Measurements from ENCODE around the gene MAGEA4.
"Not testable (repeated sequence)": the region's sequence is repeated elsewhere in the genome, so short reads cannot be mapped to it uniquely, and the experiment has no call there.

The MAGEA4 gene

DNA sequence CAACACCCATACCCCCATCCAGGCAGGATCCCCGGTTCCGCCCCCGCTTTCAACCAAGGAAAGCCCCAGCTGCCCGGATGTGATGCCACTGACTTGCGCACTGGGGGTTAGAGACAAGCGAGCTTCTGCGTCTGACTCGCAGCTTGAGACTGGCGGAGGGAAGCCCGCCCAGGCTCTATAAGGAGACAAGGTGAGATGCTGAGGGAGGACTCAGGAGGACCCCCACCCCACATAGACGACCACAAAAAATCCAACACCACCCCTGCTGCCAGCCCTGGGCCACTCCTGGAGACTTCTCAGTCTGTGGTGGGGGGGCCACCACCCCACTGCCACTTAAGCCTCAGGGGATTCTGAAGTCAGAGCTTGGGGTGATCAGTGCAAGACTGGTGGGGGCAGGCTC lies at the start of gene MAGEA4:
TSS of gene MAGEA4 (plus strand) at position 110 of the 400 bp plus-strand sequence. CDS start 10,776 bp downstream, outside the sequence.
- FAIRE-seq (no peak), DNase-seq (ENCODE audit: insufficient read length, low spot score) (no peak)

GRCh38 chrX:151870602-151871001 lies 42.1 kb upstream of the MAGEA4 start:
- FAIRE-seq = no peak

GRCh38 chrX:151871244-151871643 lies 41.4 kb upstream of the MAGEA4 start:
- no peak for FAIRE-seq
- no peak for DNase-seq (ENCODE audit: insufficient read length, low spot score)

More at GRCh38 chrX:151870602-151871001, 42.1 kb upstream of the MAGEA4 start:
- no peak for DNase-seq (ENCODE audit: insufficient read length, low spot score)

GRCh38 chrX:151873096-151873495 lies 39.6 kb upstream of the MAGEA4 start:
- DNase-seq (ENCODE audit: insufficient read length, low spot score) (no peak), FAIRE-seq (no peak)

DNA sequence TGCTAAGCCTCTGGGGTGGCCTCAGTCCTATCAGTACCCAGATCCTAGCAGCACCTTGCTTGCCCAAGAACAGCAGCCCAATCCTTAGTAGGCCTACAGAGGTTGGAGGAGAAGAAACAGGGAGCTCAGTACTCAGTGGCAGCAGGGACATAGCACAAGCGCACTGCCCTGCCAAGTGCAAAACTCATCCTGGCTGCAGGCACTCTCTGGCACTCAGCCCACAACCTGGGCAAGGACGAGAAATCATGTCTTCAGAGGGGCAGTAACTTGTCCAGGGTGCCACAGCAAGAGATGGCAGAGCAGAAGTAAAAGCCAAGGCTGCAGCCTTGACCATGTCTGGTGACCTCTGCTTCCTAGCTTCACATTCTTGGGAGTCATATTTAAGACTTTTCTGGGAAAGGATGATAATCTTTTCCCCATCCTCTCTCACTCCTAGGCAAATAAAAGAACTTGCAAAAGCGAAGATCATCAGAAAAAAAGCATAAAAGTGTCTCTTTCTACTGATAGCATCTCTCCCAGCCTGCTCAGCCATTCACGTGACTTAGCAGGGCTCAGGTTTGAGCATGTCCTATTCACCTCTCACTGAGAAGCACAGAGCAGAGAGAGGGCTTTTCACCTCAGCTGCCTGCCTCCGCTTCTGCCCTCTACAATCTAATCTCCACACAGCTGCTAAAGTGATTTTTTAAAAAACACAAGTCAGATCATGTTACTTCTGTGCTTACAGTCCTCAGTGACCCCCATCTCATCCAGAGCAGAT lies 37.2 kb upstream of the MAGEA4 start:
- FAIRE-seq (no peak), DNase-seq (ENCODE audit: insufficient read length, low spot score) (no peak)

GRCh38 chrX:151878574-151878973 lies 34.1 kb upstream of the MAGEA4 start:
- FAIRE-seq (no peak), DNase-seq (ENCODE audit: insufficient read length, low spot score) (no peak)

- no peak for DNase-seq (ENCODE audit: insufficient read length, low spot score)
- no peak for FAIRE-seq
Observed at GRCh38 chrX:151879856-151880255, 32.8 kb upstream of the MAGEA4 start.

- FAIRE-seq (peak; percentile 66), DNase-seq (ENCODE audit: insufficient read length, low spot score) (no peak)
Observed at GRCh38 chrX:151880895-151881294, 31.8 kb upstream of the MAGEA4 start.

- no peak for FAIRE-seq
Observed at GRCh38 chrX:151889421-151889820, 23.3 kb upstream of the MAGEA4 start.

GRCh38 chrX:151896734-151897474 lies 15.8 kb upstream of the MAGEA4 start:
- no peak for DNase-seq (ENCODE audit: insufficient read length, low spot score)
- FAIRE-seq = no peak

More at GRCh38 chrX:151889421-151889820, 23.3 kb upstream of the MAGEA4 start:
- no peak for DNase-seq (ENCODE audit: insufficient read length, low spot score)

- FAIRE-seq = no peak
- no peak for DNase-seq (ENCODE audit: insufficient read length, low spot score)
Observed at GRCh38 chrX:151899622-151900021, 13.1 kb upstream of the MAGEA4 start.

- DNase-seq (ENCODE audit: insufficient read length, low spot score) = no peak
- no peak for FAIRE-seq
Observed at GRCh38 chrX:151901826-151902225, 10.9 kb upstream of the MAGEA4 start.

GRCh38 chrX:151902813-151903591 lies 9.7 kb upstream of the MAGEA4 start:
- DNase-seq (ENCODE audit: insufficient read length, low spot score) = no peak
- no peak for FAIRE-seq

- no peak for FAIRE-seq
Observed at GRCh38 chrX:151904989-151905388, 7.7 kb upstream of the MAGEA4 start.

DNA sequence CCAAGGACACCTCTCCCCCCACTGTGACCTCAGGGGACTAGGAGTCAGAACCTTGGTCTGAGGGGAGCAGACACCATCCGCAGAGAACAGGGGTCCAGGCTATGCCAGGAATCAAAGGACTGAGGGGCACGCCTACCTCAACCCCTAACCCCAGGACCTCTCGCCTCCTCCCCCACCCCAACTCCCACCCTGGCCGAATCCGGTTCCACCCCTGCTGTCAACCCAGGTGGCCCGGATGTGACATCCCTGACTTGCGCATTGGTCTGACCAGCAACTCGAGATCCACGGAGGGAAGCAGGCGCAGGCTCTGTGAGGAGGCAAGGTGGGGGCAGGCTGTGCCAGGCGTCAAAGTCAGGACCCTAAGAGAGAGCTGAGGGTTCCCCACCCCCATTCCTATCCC lies 468 bp upstream of the MAGEA4 start:
- FAIRE-seq = no peak
- DNase-seq (ENCODE audit: insufficient read length, low spot score) = no peak

More at GRCh38 chrX:151904989-151905388, 7.7 kb upstream of the MAGEA4 start:
- DNase-seq (ENCODE audit: insufficient read length, low spot score) = no peak

GRCh38 chrX:151918736-151919135 lies 6.0 kb downstream of the MAGEA4 start:
- not testable (repeated sequence) for DNase-seq (ENCODE audit: insufficient read length, low spot score)

GRCh38 chrX:151919610-151920009 lies 6.9 kb downstream of the MAGEA4 start:
- no peak for FAIRE-seq
- no peak for DNase-seq (ENCODE audit: insufficient read length, low spot score)

More at GRCh38 chrX:151918736-151919135, 6.0 kb downstream of the MAGEA4 start:
- not testable (repeated sequence) for FAIRE-seq

- no peak for DNase-seq (ENCODE audit: insufficient read length, low spot score)
- FAIRE-seq = no peak
Observed at GRCh38 chrX:151920101-151920500, 7.4 kb downstream of the MAGEA4 start.

DNA sequence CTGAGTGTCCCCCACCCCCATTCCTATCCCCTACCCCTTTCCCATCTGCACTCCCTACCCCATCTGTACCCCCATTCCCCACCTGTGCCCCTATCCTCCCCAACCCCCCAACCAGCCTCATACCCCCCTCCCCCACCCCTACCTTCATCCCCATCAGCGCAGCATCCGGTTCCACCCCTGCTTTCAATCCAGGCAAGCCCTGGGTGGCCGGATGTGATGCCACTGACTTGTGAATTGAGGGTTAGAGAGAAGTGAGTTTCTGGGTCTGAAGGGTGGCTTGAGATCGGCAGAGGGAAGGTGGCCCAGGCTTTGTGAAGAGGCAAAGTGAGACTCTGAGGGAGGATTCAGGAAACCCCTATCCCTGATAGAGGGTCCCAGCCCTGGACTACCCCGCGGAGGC lies 7.8 kb downstream of the MAGEA4 start:
- no peak for DNase-seq (ENCODE audit: insufficient read length, low spot score)
- FAIRE-seq = no peak

- no peak for FAIRE-seq
Observed at GRCh38 chrX:151921292-151921691, 8.6 kb downstream of the MAGEA4 start.

GRCh38 chrX:151921866-151922265 lies 9.2 kb downstream of the MAGEA4 start:
- FAIRE-seq = no peak
- no peak for DNase-seq (ENCODE audit: insufficient read length, low spot score)

More at GRCh38 chrX:151921292-151921691, 8.6 kb downstream of the MAGEA4 start:
- DNase-seq (ENCODE audit: insufficient read length, low spot score) = no peak
